H1 (cell line): ENCODE results near the gene ARHGEF39. TPM values are rescaled to one million over a fixed set of nuclear protein-coding genes. Genes with fewer than 3 reads are reported as not detected.

Source experiments
- CTCF ChIA-PET: fragments of 300-600 bp; sonication (Branson Sonifier 250); formaldehyde crosslinking; loops from one replicate; lab custom pipeline; 2021; ENCODE audit not compliant: partially characterized antibody; lab: Charles Lee
- POLR2A ChIA-PET: fragments of 300-600 bp; sonication (Branson Sonifier 250); formaldehyde crosslinking; loops from one replicate; lab custom pipeline; 2021; ENCODE audit warnings: inconsistent platforms; ENCODE audit not compliant: partially characterized antibody; lab: Charles Lee
- DNase-seq, 2 experiments: peaks; one replicate each; pipeline versions ENCODE4 v3.0.0 to v3.0.0-alpha.2; 2010 to 2022; ENCODE audit warnings: low spot score in 2 of 2, low read depth in 1 of 2, mixed read lengths in 1 of 2
- FAIRE-seq: peaks from 2 replicates; lab custom pipeline; 2011; peaks lifted over from hg19 to GRCh38; lab: Jason Lieb, UNC
- H2AFZ ChIP-seq: 2 replicates; pipeline ENCODE4 v1.8.1; 2012; ENCODE audit warnings: low read length, inconsistent platforms
- H2AK5ac ChIP-seq: 2 replicates; pipeline ENCODE4 v1.6.1; 2013; ENCODE audit warnings: low read depth, low read length
- H2BK120ac ChIP-seq: replicated peaks from 2 replicates; pipeline ENCODE3; 2013; ENCODE audit warnings: low read depth, low read length, inconsistent platforms
- H2BK12ac ChIP-seq: 2 replicates; pipeline ENCODE4 v1.6.1; 2013; ENCODE audit warnings: low read depth, low read length
- H2BK15ac ChIP-seq: 2 replicates; pipeline ENCODE4 v1.6.1; 2013; ENCODE audit warnings: low read length
- H2BK20ac ChIP-seq: 2 replicates; pipeline ENCODE4 v1.6.1; 2013; ENCODE audit warnings: low read length
- H2BK5ac ChIP-seq: 2 replicates; pipeline ENCODE4 v1.6.1; 2013; ENCODE audit warnings: low read depth, low read length
- H3K14ac ChIP-seq: 2 replicates; pipeline ENCODE4 v1.6.1; 2013; ENCODE audit warnings: inconsistent platforms; ENCODE audit not compliant: insufficient read length
- H3K18ac ChIP-seq: 2 replicates; pipeline ENCODE4 v1.6.1; 2013; ENCODE audit warnings: low read length; ENCODE audit errors: extremely low read depth
- H3K23ac ChIP-seq: 2 replicates; pipeline ENCODE4 v1.6.1; 2013; ENCODE audit warnings: inconsistent platforms; ENCODE audit not compliant: insufficient read length
- H3K23me2 ChIP-seq: 2 replicates; pipeline ENCODE4 v1.6.1; 2013; ENCODE audit warnings: low read depth, low read length
- H3K27ac ChIP-seq: 2 replicates; pipeline ENCODE4 v1.6.1; 2011; ENCODE audit warnings: low read depth, low read length, inconsistent platforms
- H3K27me3 ChIP-seq, 4 experiments: replicated peaks in 1 of 4; 1 replicate in 1 of 4; 2 replicates in 3 of 4; pipeline versions ENCODE4 v1.6.1 to v1.8.1; 2011 to 2013; ENCODE audit warnings: low read length in 3 of 4, mild to moderate bottlenecking in 3 of 4, inconsistent platforms in 2 of 4, mixed read lengths in 2 of 4, moderate library complexity in 1 of 4; ENCODE audit not compliant: control insufficient read depth in 3 of 4, insufficient read depth in 3 of 4; ENCODE audit errors: extremely low read depth in 1 of 4
- H3K36me3 ChIP-seq, 4 experiments: 2 replicates each; pipeline versions ENCODE4 v1.6.1 to v1.8.1; 2011 to 2013; ENCODE audit warnings: mild to moderate bottlenecking in 4 of 4, low read length in 3 of 4, moderate library complexity in 2 of 4, control low read depth in 1 of 4, inconsistent platforms in 1 of 4; ENCODE audit not compliant: insufficient read depth in 4 of 4, control insufficient read depth in 2 of 4
- H3K4ac ChIP-seq: replicated peaks from 2 replicates; pipeline ENCODE3; 2013; ENCODE audit warnings: low read length, low read depth, mixed read lengths, inconsistent platforms; ENCODE audit not compliant: insufficient read length
- H3K4me1 ChIP-seq, 4 experiments: replicated peaks in 1 of 4; 1 replicate in 1 of 4; 2 replicates in 3 of 4; pipeline versions ENCODE4 v1.6.1 to v1.8.1; 2011 to 2013; ENCODE audit warnings: low read length in 3 of 4, inconsistent platforms in 2 of 4, mixed read lengths in 1 of 4; ENCODE audit not compliant: insufficient read depth in 4 of 4, control insufficient read depth in 3 of 4
- H3K4me2 ChIP-seq, 2 experiments: 2 replicates each; pipeline versions ENCODE4 v1.6.1 to v1.8.1; 2011 to 2013; ENCODE audit warnings: low read depth in 2 of 2, low read length in 2 of 2, control low read depth in 1 of 2, inconsistent platforms in 1 of 2, mild to moderate bottlenecking in 1 of 2; ENCODE audit not compliant: insufficient read depth in 1 of 2
- H3K4me3 ChIP-seq, 4 experiments: fragments of 200-600, 300-600 bp in 1 of 4; sonication (generic), shearing (Covaris generic), sonication (Bioruptor Twin) in 1 of 4; 2 replicates each; pipeline versions ENCODE4 v1.5.1 to v1.8.1; 2011 to 2016; ENCODE audit warnings: low read length in 4 of 4, low read depth in 3 of 4, control low read depth in 2 of 4, inconsistent platforms in 2 of 4, mild to moderate bottlenecking in 2 of 4, mixed read lengths in 1 of 4, moderate library complexity in 1 of 4; ENCODE audit not compliant: insufficient read depth in 2 of 4; ENCODE audit errors: extremely low read depth in 1 of 4
- H3K56ac ChIP-seq: replicated peaks from 2 replicates; pipeline ENCODE3; 2013; ENCODE audit warnings: low read depth, mild to moderate bottlenecking, mixed read lengths, low read length, inconsistent platforms; ENCODE audit not compliant: insufficient read length
- H3K79me1 ChIP-seq: 2 replicates; pipeline ENCODE4 v1.6.1; 2013; ENCODE audit warnings: low read depth, low read length, control low read depth
- H3K79me2 ChIP-seq, 2 experiments: 2 replicates each; pipeline versions ENCODE4 v1.6.1 to v1.8.1; 2012 to 2013; ENCODE audit warnings: low read length in 2 of 2, mild to moderate bottlenecking in 2 of 2, inconsistent platforms in 1 of 2; ENCODE audit not compliant: insufficient read depth in 2 of 2, control insufficient read depth in 1 of 2
- H3K9ac ChIP-seq, 4 experiments: replicated peaks in 1 of 4; 1 replicate in 1 of 4; 2 replicates in 3 of 4; pipeline versions ENCODE4 v1.6.1 to v1.8.1; 2011 to 2013; ENCODE audit warnings: low read depth in 3 of 4, low read length in 3 of 4, control low read depth in 2 of 4, mild to moderate bottlenecking in 2 of 4, moderate library complexity in 2 of 4, inconsistent platforms in 1 of 4; ENCODE audit errors: extremely low read depth in 1 of 4
- H3K9me3 ChIP-seq, 2 experiments: 2 replicates each; pipeline versions ENCODE4 v1.6.1 to v1.8.1; 2012 to 2013; ENCODE audit warnings: mild to moderate bottlenecking in 2 of 2, moderate library complexity in 2 of 2, control low read depth in 1 of 2, inconsistent platforms in 1 of 2, low read depth in 1 of 2, low read length in 1 of 2, mixed read lengths in 1 of 2; ENCODE audit not compliant: insufficient read depth in 2 of 2
- H4K20me1 ChIP-seq, 2 experiments: replicated peaks in 1 of 2; 2 replicates each; pipeline versions ENCODE3 to v1.8.1; 2011 to 2013; ENCODE audit warnings: inconsistent platforms in 2 of 2, low read length in 2 of 2, mild to moderate bottlenecking in 1 of 2; ENCODE audit not compliant: insufficient read depth in 2 of 2, control insufficient read depth in 1 of 2
- H4K5ac ChIP-seq: 2 replicates; pipeline ENCODE4 v1.6.1; 2013; ENCODE audit warnings: low read length, low read depth, mixed read lengths, inconsistent platforms; ENCODE audit not compliant: insufficient read length
- H4K8ac ChIP-seq: 2 replicates; pipeline ENCODE4 v1.8.0; 2013; ENCODE audit warnings: mild to moderate bottlenecking, moderate library complexity, low read length, inconsistent platforms; ENCODE audit not compliant: insufficient read depth; ENCODE audit errors: extremely low read depth
- H4K91ac ChIP-seq: replicated peaks from 2 replicates; pipeline ENCODE3; 2013; ENCODE audit warnings: low read length, mixed read lengths, inconsistent platforms; ENCODE audit not compliant: insufficient read length
- CBX5 ChIP-seq: fragments of 300-800, 300-1000 bp; sonication (generic); IDR thresholded peaks from 2 replicates; pipeline ENCODE4 v1.7.1; 2016; ENCODE audit warnings: antibody characterized with exemption, low read length, low read depth
- CEBPB ChIP-seq: IDR thresholded peaks from 2 replicates; pipeline ENCODE4 v1.6.1; 2012; ENCODE audit warnings: low read depth, low read length
- CHD1 ChIP-seq: IDR thresholded peaks from 2 replicates; pipeline ENCODE4 v1.6.1; 2012; ENCODE audit warnings: low read depth, low read length, improper control_type of control experiment
- EGR1 ChIP-seq: IDR thresholded peaks from 2 replicates; pipeline ENCODE4 v1.6.1; 2011; ENCODE audit warnings: low read depth, low read length, borderline replicate concordance
- HDAC6 ChIP-seq: IDR thresholded peaks from one replicate; pipeline ENCODE4 v1.7.1; 2012; ENCODE audit warnings: low read depth, mild to moderate bottlenecking, inconsistent platforms, low read length, moderate library complexity
- RAD21 ChIP-seq, 2 experiments: IDR thresholded peaks in 1 of 2; conservative IDR thresholded peaks in 1 of 2; 2 replicates each; pipeline ENCODE4 v1.6.1; 2011; ENCODE audit warnings: low read depth in 2 of 2, low read length in 2 of 2, improper control_type of control experiment in 1 of 2, inconsistent platforms in 1 of 2, mild to moderate bottlenecking in 1 of 2, moderate library complexity in 1 of 2
- RFX5 ChIP-seq: IDR thresholded peaks from 2 replicates; pipeline ENCODE4 v1.6.1; 2011; ENCODE audit warnings: low read depth, low read length, improper control_type of control experiment, borderline replicate concordance
- SP2 ChIP-seq: IDR thresholded peaks from 2 replicates; pipeline ENCODE4 v1.6.1; 2012; ENCODE audit warnings: mild to moderate bottlenecking, low read length, inconsistent platforms
- WGBS, 2 experiments: shearing (Covaris generic) in 1 of 2; methylation state at CpG; one replicate each; pipeline versions ENCODE4 v1.1.6 to v1.1.7; 2013 to 2015; ENCODE audit warnings: low lambda C conversion rate in 2 of 2, mixed read lengths in 2 of 2, inconsistent platforms in 1 of 2, low coverage in 1 of 2, missing lambda C conversion rate in 1 of 2; ENCODE audit not compliant: insufficient replicate concordance in 2 of 2, insufficient coverage in 1 of 2, insufficient read length in 1 of 2; ENCODE audit errors: extremely low coverage in 1 of 2, missing lambda C conversion rate in 1 of 2; 5-methylcytosine and 5-hydroxymethylcytosine counted together
- polyA plus RNA-seq, 7 experiments: library from polyadenylated mRNA; depleted of rRNA in 3 of 7; stranded (reverse) in 5 of 7; unstranded in 2 of 7; fragments of >200 nt in 5 of 7; fragments of 200-250 nt in 2 of 7; gene quantifications; 1 replicate in 5 of 7; 2 replicates in 1 of 7; 4 replicates in 1 of 7; pipeline versions ENCODE4 v1.2.1 to v1.2.3, GENCODE V29; 2011 to 2013; ENCODE audit warnings: missing spikeins in 2 of 7, mixed read lengths in 2 of 7
- total RNA-seq: library from RNA; stranded (reverse); fragmentation: NEBNext Ultra II Directional; extraction: Animal tissue kit (Norgen Biotek cat#: 25700); gene quantifications from 2 replicates; pipeline ENCODE4 v1.2.1, GENCODE V29; 2021

Gene ARHGEF39
- total and polyA plus RNA-seq, 2 of the 8 experiments (the other 6 are each of a cell fraction or from before 2014, with no cell fraction given), result 18.6 to 18.7 TPM

DNA sequence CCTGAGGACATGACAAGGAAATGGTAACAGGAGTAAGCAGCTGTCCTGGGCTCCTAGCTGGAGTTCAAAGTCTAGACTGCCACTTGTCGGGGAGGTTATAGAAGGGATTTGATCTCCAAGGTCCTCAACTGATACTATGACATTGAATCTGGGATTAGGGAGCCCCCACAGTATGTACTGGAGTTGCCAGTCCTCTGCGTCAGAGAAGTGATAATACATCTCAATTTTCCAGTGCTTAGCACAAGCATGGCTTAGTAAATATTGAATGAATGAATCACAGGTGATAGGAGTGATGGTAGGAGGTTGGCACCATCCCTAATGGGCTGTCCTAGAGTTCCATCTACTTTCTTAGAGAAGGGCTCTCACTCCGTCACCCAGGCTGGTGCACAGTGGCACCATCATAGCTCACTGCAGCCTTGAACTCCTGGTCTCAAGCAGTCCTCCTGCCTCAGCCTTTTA is 31.0 kb upstream of the ARHGEF39 start:
- Histone ChIP-seq H4K8ac (no peak overlapping the region), H4K91ac (no peak overlapping the region), H3K9me3 (no peaks in the 10 kb centered on the region), H3K14ac (no peak overlapping the region), H3K79me1 (no peaks in the 10 kb centered on the region), H3K4me3 (no peak overlapping the region), H4K20me1 (peaks cover 3 to 7% of the 10 kb centered on the region in 2 experiments), H2AFZ (no peak overlapping the region), H3K4me1 (no peaks in the 10 kb centered on the region; a peak in 1 of 7 replicates), H2BK120ac (no peak overlapping the region), H2BK20ac (no peak overlapping the region; the same call in 1 of the 2 replicates), H3K18ac (no peak overlapping the region), H2BK15ac (no peak overlapping the region), H3K79me2 (no peaks in the 10 kb centered on the region), H3K4me2 (no peak overlapping the region), H2AK5ac (no peak overlapping the region), H2BK5ac (no peak overlapping the region), H3K27ac (no peak overlapping the region), H4K5ac (no peak overlapping the region), H3K27me3 (no peaks in the 10 kb centered on the region), H3K4ac (no peak overlapping the region), H3K56ac (no peak overlapping the region), H3K23me2 (peaks cover 4% of the 10 kb centered on the region), H3K9ac (no peak overlapping the region), H2BK12ac (no peak overlapping the region), H3K23ac (no peak overlapping the region), H3K36me3 (peaks cover 21 to 33% (median 30%) of the 10 kb centered on the region in 4 experiments)
- ChIA-PET POLR2A (interaction anchor here (0.5 to 14.9 kb wide), 19 partner anchors 8 to 1314 kb away, joined by 3 to 158 read pairs (median 4); partner anchors contain the start of genes CA9, CCDC107, CREB3 and MSMP), CTCF (interaction anchor here (0.6 to 14.1 kb wide), 30 partner anchors 8 to 211 kb away, joined by 3 to 347 read pairs (median 12); partner anchors contain the start of genes ARHGEF39, CA9, CCDC107 and CREB3)
- DNase-seq, result no peak
- 88% methylated on average over 3 of the region's 3 CpGs; no CpG with 5 or more reads in 1 of the 2 experiments for WGBS, 2 experiments
- TF ChIP-seq SP2 (no peak), RFX5 (no peak), EGR1 (no peak), CHD1 (no peak), HDAC6 (no peak), RAD21 (IDR thresholded peaks at IDR 0.05 in 1 of 2, conservative IDR thresholded peaks at IDR 0.05 in 1 of 2; ENCODE audit: low read depth in 2 of 2, low read length in 2 of 2) (no peak), CEBPB (no peak), CBX5 (no peak)
- FAIRE-seq, result no peak
